ENCODE results near the gene ANKRD10.

- no peak for TF ChIP-seq CTCF (tag by site-specific recombination; IDR thresholded peaks at IDR 0.05)
- no peak for TF ChIP-seq ZNF76 (tag by site-specific recombination; IDR thresholded peaks at IDR 0.05; ENCODE audit: borderline replicate concordance, low read depth)
- no peak for TF ChIP-seq ZNF37A (tag by site-specific recombination; IDR thresholded peaks at IDR 0.05)
- TF ChIP-seq ZNF214 (tag by site-specific recombination; IDR thresholded peaks at IDR 0.05; ENCODE audit: borderline replicate concordance): no peak
- no peak for TF ChIP-seq ZBTB44 (tag by site-specific recombination; IDR thresholded peaks at IDR 0.05)
- TF ChIP-seq ZNF529 (tag by site-specific recombination; IDR thresholded peaks at IDR 0.05; ENCODE audit: insufficient replicate concordance): no peak
- TF ChIP-seq, protein P1, sequence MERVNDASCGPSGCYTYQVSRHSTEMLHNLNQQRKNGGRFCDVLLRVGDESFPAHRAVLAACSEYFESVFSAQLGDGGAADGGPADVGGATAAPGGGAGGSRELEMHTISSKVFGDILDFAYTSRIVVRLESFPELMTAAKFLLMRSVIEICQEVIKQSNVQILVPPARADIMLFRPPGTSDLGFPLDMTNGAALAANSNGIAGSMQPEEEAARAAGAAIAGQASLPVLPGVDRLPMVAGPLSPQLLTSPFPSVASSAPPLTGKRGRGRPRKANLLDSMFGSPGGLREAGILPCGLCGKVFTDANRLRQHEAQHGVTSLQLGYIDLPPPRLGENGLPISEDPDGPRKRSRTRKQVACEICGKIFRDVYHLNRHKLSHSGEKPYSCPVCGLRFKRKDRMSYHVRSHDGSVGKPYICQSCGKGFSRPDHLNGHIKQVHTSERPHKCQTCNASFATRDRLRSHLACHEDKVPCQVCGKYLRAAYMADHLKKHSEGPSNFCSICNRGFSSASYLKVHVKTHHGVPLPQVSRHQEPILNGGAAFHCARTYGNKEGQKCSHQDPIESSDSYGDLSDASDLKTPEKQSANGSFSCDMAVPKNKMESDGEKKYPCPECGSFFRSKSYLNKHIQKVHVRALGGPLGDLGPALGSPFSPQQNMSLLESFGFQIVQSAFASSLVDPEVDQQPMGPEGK (tag by site-specific recombination; IDR thresholded peaks at IDR 0.05): no peak
- no peak for TF ChIP-seq ZNF830 (tag by site-specific recombination; IDR thresholded peaks at IDR 0.05; ENCODE audit: low read depth)
- TF ChIP-seq ZEB2 (tag by site-specific recombination; IDR thresholded peaks at IDR 0.05): no peak
- TF ChIP-seq, protein P2, sequence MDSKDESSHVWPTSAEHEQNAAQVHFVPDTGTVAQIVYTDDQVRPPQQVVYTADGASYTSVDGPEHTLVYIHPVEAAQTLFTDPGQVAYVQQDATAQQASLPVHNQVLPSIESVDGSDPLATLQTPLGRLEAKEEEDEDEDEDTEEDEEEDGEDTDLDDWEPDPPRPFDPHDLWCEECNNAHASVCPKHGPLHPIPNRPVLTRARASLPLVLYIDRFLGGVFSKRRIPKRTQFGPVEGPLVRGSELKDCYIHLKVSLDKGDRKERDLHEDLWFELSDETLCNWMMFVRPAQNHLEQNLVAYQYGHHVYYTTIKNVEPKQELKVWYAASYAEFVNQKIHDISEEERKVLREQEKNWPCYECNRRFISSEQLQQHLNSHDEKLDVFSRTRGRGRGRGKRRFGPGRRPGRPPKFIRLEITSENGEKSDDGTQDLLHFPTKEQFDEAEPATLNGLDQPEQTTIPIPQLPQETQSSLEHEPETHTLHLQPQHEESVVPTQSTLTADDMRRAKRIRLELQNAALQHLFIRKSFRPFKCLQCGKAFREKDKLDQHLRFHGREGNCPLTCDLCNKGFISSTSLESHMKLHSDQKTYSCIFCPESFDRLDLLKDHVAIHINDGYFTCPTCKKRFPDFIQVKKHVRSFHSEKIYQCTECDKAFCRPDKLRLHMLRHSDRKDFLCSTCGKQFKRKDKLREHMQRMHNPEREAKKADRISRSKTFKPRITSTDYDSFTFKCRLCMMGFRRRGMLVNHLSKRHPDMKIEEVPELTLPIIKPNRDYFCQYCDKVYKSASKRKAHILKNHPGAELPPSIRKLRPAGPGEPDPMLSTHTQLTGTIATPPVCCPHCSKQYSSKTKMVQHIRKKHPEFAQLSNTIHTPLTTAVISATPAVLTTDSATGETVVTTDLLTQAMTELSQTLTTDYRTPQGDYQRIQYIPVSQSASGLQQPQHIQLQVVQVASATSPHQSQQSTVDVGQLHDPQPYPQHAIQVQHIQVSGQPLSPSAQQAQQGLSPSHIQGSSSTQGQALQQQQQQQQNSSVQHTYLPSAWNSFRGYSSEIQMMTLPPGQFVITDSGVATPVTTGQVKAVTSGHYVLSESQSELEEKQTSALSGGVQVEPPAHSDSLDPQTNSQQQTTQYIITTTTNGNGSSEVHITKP (tag by site-specific recombination; IDR thresholded peaks at IDR 0.05): no peak
These were observed 84.0 kb downstream of the ANKRD10 start for GRCh38 chr13:110830800-110831371.

Data from HEK293 (cell line).